Muscle of arm (tissue), 12 donors: ENCODE results near the gene GNB3. TPM values are rescaled to one million over a fixed set of nuclear protein-coding genes. Genes with fewer than 3 reads are reported as not detected.

ENCODE experiments used
- DNase-seq: peaks from one replicate; pipeline ENCODE4 v3.0.0-alpha.2; 2013
- polyA plus RNA-seq, 12 donors: library from polyadenylated mRNA; unstranded; fragments of 120-200 nt; gene quantifications; one replicate each; pipeline ENCODE4 v1.2.1, GENCODE V29; 2013; ENCODE audit not compliant: insufficient read length in 12 of 12

GNB3 gene
- polyA plus RNA-seq, 12 donors = 14.0 to 40.6 (median 24.2) TPM; not detected in 1

- DNase-seq = no peak
These were observed 18.1 kb upstream of the GNB3 start for GRCh38 chr12:6822426-6823135.

GRCh38 chr12:6823182-6824084 is 17.3 kb upstream of the GNB3 start:
- DNase-seq = no peak

GRCh38 chr12:6824085-6824775 is 16.5 kb upstream of the GNB3 start:
- no peak for DNase-seq

- no peak for DNase-seq
These were observed 15.8 kb upstream of the GNB3 start for GRCh38 chr12:6824901-6825381.

- peak; percentile 94 for DNase-seq
These were observed 15.2 kb upstream of the GNB3 start for GRCh38 chr12:6825398-6826124.

- no peak for DNase-seq
These were observed 14.5 kb upstream of the GNB3 start for GRCh38 chr12:6826125-6826733.

- DNase-seq = no peak
These were observed 13.8 kb upstream of the GNB3 start for GRCh38 chr12:6826734-6827436.

- DNase-seq = peak; percentile 86
These were observed 13.3 kb upstream of the GNB3 start for GRCh38 chr12:6827437-6827911.

GRCh38 chr12:6827982-6828780 is 12.5 kb upstream of the GNB3 start, which contains the start of gene P3H3:
Gene P3H3 (plus strand): TSS chr12:6828407. CDS start chr12:6828441, 34 bp downstream.
- DNase-seq = peak; percentile 69

- DNase-seq = peak; percentile 58
These were observed 11.8 kb upstream of the GNB3 start for GRCh38 chr12:6828781-6829535.

- no peak for DNase-seq
These were observed 11.0 kb upstream of the GNB3 start for GRCh38 chr12:6829536-6830220.

GRCh38 chr12:6830286-6830890 is 10.3 kb upstream of the GNB3 start:
- DNase-seq = no peak

- DNase-seq = no peak
These were observed 9.7 kb upstream of the GNB3 start for GRCh38 chr12:6830999-6831398.

- no peak for DNase-seq
These were observed 9.2 kb upstream of the GNB3 start for GRCh38 chr12:6831450-6831995.

- DNase-seq = no peak
These were observed 8.6 kb upstream of the GNB3 start for GRCh38 chr12:6832125-6832524.

GRCh38 chr12:6833189-6833890 is 7.4 kb upstream of the GNB3 start:
- DNase-seq = no peak
